Transverse colon (tissue), 4 donors: ENCODE results near the gene PLD4.

ENCODE experiments used
- CTCF ChIP-seq, 5 experiments: fragments of 200-600 bp in 3 of 5; fragments of 450-650 bp in 2 of 5; sonication (generic) in 3 of 5; IDR thresholded peaks; 1 replicate in 2 of 5; 2 replicates in 3 of 5; pipeline ENCODE4 v1.5.1; 2016 to 2017; ENCODE audit warnings: antibody characterized with exemption in 5 of 5, inconsistent platforms in 3 of 5, mild to moderate bottlenecking in 2 of 5, moderate library complexity in 1 of 5
- EP300 ChIP-seq: sonication (generic); formaldehyde crosslinking; IDR thresholded peaks from one replicate; pipeline ENCODE4 v1.6.1; 2017; ENCODE audit warnings: antibody characterized with exemption, low read depth
- POLR2A ChIP-seq: fragments of 450-650 bp; IDR thresholded peaks from one replicate; pipeline ENCODE4 v1.6.1; 2016; ENCODE audit warnings: antibody characterized with exemption, mild to moderate bottlenecking, moderate library complexity
- POLR2AphosphoS5 ChIP-seq, 3 donors: sonication (generic); formaldehyde crosslinking; IDR thresholded peaks; one replicate each; pipeline ENCODE4 v1.6.1; 2016; ENCODE audit warnings: antibody characterized with exemption in 3 of 3

GRCh38 chr14:104875811-104876210, 48.9 kb upstream of the PLD4 start:
- TF ChIP-seq CTCF (IDR thresholded peaks at IDR 0.05) (no peak), POLR2A (no peak), EP300 (no peak), POLR2AphosphoS5 (IDR thresholded peaks at IDR 0.05) (no peak)
